ENCODE results near the gene TRAF3. TPM values are rescaled to one million over a fixed set of nuclear protein-coding genes. Genes with fewer than 3 reads are reported as not detected.
"Not testable (repeated sequence)": the region's sequence is repeated elsewhere in the genome, so short reads cannot be mapped to it uniquely, and the experiment has no call there.

The TRAF3 gene
- total RNA-seq, 2 experiments from 2014 or later = 74.4 to 76.8 TPM

- intact Hi-C loops (cut with micrococcal nuclease) = loop anchor here (1.0 to 5.0 kb wide), 3 partner anchors 61 to 106 kb away; partner anchors contain the start of gene TRAF3
- peak overlapping the region; percentile 57 for H3K27ac Mint-ChIP-seq
- peaks cover 46% of the 10 kb centered on the region for H3K36me3 Mint-ChIP-seq (ENCODE audit: low read depth)
- DNase-seq = peak; percentile 52
- H3K4me3 Mint-ChIP-seq = no peak overlapping the region
- CTCF ChIA-PET = no interaction called here
- H3K27me3 Mint-ChIP-seq (ENCODE audit: low read depth) = no peaks in the 10 kb centered on the region
- peaks cover 20% of the 10 kb centered on the region for H3K4me1 Mint-ChIP-seq (ENCODE audit: low read depth)
- H3K9me3 Mint-ChIP-seq = no peaks in the 10 kb centered on the region
Observed at GRCh38 chr14:102883089-102883541, 105.9 kb downstream of the TRAF3 start.

GRCh38 chr14:102883554-102883953, 106.3 kb downstream of the TRAF3 start:
- Mint-ChIP-seq H3K36me3 (ENCODE audit: low read depth) (peaks cover 49% of the 10 kb centered on the region), H3K4me1 (ENCODE audit: low read depth) (peaks cover 20% of the 10 kb centered on the region), H3K27ac (no peak overlapping the region), H3K9me3 (no peaks in the 10 kb centered on the region), H3K27me3 (ENCODE audit: low read depth) (no peaks in the 10 kb centered on the region), H3K4me3 (no peak overlapping the region)
- CTCF ChIA-PET = interaction anchor here (0.7 kb wide), 1 partner anchor 302 kb away, joined by 4 read pairs; no protein-coding TSS in a partner anchor
- no peak for DNase-seq
- intact Hi-C loops (cut with micrococcal nuclease) = loop anchor here (1.0 to 5.0 kb wide), 3 partner anchors 61 to 106 kb away; partner anchors contain the start of gene TRAF3

GRCh38 chr14:102885737-102886447, 108.6 kb downstream of the TRAF3 start:
- no peak for DNase-seq
- H3K27me3 Mint-ChIP-seq (ENCODE audit: low read depth) = no peaks in the 10 kb centered on the region
- no peak overlapping the region for H3K27ac Mint-ChIP-seq
- peaks cover 46% of the 10 kb centered on the region for H3K36me3 Mint-ChIP-seq (ENCODE audit: low read depth)
- CTCF ChIA-PET = no interaction called here
- H3K4me1 Mint-ChIP-seq (ENCODE audit: low read depth) = peaks cover 20% of the 10 kb centered on the region
- no peak overlapping the region for H3K4me3 Mint-ChIP-seq
- intact Hi-C loops (cut with micrococcal nuclease) = no loop called here
- no peaks in the 10 kb centered on the region for H3K9me3 Mint-ChIP-seq

- CTCF ChIA-PET = no interaction called here
- peaks cover 50% of the 10 kb centered on the region for H3K36me3 Mint-ChIP-seq (ENCODE audit: low read depth)
Observed at GRCh38 chr14:102888748-102889147, 111.5 kb downstream of the TRAF3 start.

GRCh38 chr14:102889615-102890014, 112.4 kb downstream of the TRAF3 start:
- Mint-ChIP-seq H3K36me3 (ENCODE audit: low read depth) (peaks cover 51% of the 10 kb centered on the region), H3K4me1 (ENCODE audit: low read depth) (peaks cover 3% of the 10 kb centered on the region), H3K9me3 (no peaks in the 10 kb centered on the region), H3K27me3 (ENCODE audit: low read depth) (no peaks in the 10 kb centered on the region), H3K4me3 (no peak overlapping the region), H3K27ac (peak overlapping the region; percentile 59)
- CTCF ChIA-PET = interaction anchor here (1.2 kb wide), 1 partner anchor 194 kb away, joined by 3 read pairs; no protein-coding TSS in a partner anchor
- no peak for DNase-seq
- intact Hi-C loops (cut with micrococcal nuclease) = no loop called here

More at GRCh38 chr14:102888748-102889147, 111.5 kb downstream of the TRAF3 start:
- no peak overlapping the region for H3K27ac Mint-ChIP-seq
- no peak overlapping the region for H3K4me3 Mint-ChIP-seq
- peaks cover 6% of the 10 kb centered on the region for H3K4me1 Mint-ChIP-seq (ENCODE audit: low read depth)
- intact Hi-C loops (cut with micrococcal nuclease) = no loop called here
- H3K9me3 Mint-ChIP-seq = no peaks in the 10 kb centered on the region
- H3K27me3 Mint-ChIP-seq (ENCODE audit: low read depth) = no peaks in the 10 kb centered on the region
- no peak for DNase-seq

GRCh38 chr14:102891111-102891510, 113.9 kb downstream of the TRAF3 start:
- Mint-ChIP-seq H3K4me1 (ENCODE audit: low read depth) (peaks cover 3% of the 10 kb centered on the region), H3K9me3 (no peaks in the 10 kb centered on the region), H3K4me3 (no peak overlapping the region), H3K36me3 (ENCODE audit: low read depth) (peaks cover 49% of the 10 kb centered on the region), H3K27me3 (ENCODE audit: low read depth) (no peaks in the 10 kb centered on the region), H3K27ac (no peak overlapping the region)
- intact Hi-C loops (cut with micrococcal nuclease) = no loop called here
- CTCF ChIA-PET = no interaction called here
- DNase-seq = no peak

GRCh38 chr14:102891556-102891955, 114.3 kb downstream of the TRAF3 start:
- no peaks in the 10 kb centered on the region for H3K27me3 Mint-ChIP-seq (ENCODE audit: low read depth)
- no peak for DNase-seq
- H3K36me3 Mint-ChIP-seq (ENCODE audit: low read depth) = peaks cover 47% of the 10 kb centered on the region
- H3K4me1 Mint-ChIP-seq (ENCODE audit: low read depth) = peaks cover 3% of the 10 kb centered on the region
- no peak overlapping the region for H3K4me3 Mint-ChIP-seq
- H3K9me3 Mint-ChIP-seq = no peaks in the 10 kb centered on the region
- no peak overlapping the region for H3K27ac Mint-ChIP-seq
- CTCF ChIA-PET = no interaction called here
- intact Hi-C loops (cut with micrococcal nuclease) = no loop called here

- Mint-ChIP-seq H3K27me3 (ENCODE audit: low read depth) (no peaks in the 10 kb centered on the region), H3K27ac (peak overlapping the region; percentile 24), H3K4me1 (ENCODE audit: low read depth) (peaks cover 3% of the 10 kb centered on the region), H3K9me3 (no peaks in the 10 kb centered on the region), H3K4me3 (no peak overlapping the region), H3K36me3 (ENCODE audit: low read depth) (peaks cover 46% of the 10 kb centered on the region)
- no peak for DNase-seq
- CTCF ChIA-PET = interaction anchor here (0.6 kb wide), 1 partner anchor 10 kb away, joined by 3 read pairs; no protein-coding TSS in a partner anchor
- intact Hi-C loops (cut with micrococcal nuclease) = no loop called here
Observed at GRCh38 chr14:102892651-102893050, 115.4 kb downstream of the TRAF3 start.

- intact Hi-C loops (cut with micrococcal nuclease) = no loop called here
- no peak for DNase-seq
- Mint-ChIP-seq H3K9me3 (no peaks in the 10 kb centered on the region), H3K27ac (no peak overlapping the region), H3K36me3 (ENCODE audit: low read depth) (peaks cover 45% of the 10 kb centered on the region), H3K4me1 (ENCODE audit: low read depth) (peaks cover 8% of the 10 kb centered on the region), H3K27me3 (ENCODE audit: low read depth) (no peaks in the 10 kb centered on the region), H3K4me3 (no peak overlapping the region)
- CTCF ChIA-PET = interaction anchor here (0.6 to 1.1 kb wide), 2 partner anchors 11 to 200 kb away, joined by 3 to 6 read pairs; no protein-coding TSS in a partner anchor
Observed at GRCh38 chr14:102893452-102893851, 116.2 kb downstream of the TRAF3 start.

- not testable (repeated sequence) for H3K27ac Mint-ChIP-seq; H3K27me3 Mint-ChIP-seq (ENCODE audit: low read depth)
Observed at GRCh38 chr14:102896735-102897134, 119.5 kb downstream of the TRAF3 start.

GRCh38 chr14:102897299-102898027, 120.2 kb downstream of the TRAF3 start:
- Mint-ChIP-seq H3K27ac (no peak overlapping the region), H3K36me3 (ENCODE audit: low read depth) (peaks cover 53% of the 10 kb centered on the region), H3K27me3 (ENCODE audit: low read depth) (no peaks in the 10 kb centered on the region), H3K4me1 (ENCODE audit: low read depth) (peaks cover 35% of the 10 kb centered on the region), H3K4me3 (no peak overlapping the region), H3K9me3 (no peaks in the 10 kb centered on the region)
- CTCF ChIA-PET = interaction anchor here (0.6 to 1.2 kb wide), 3 partner anchors 49 to 223 kb away, joined by 3 to 4 read pairs (median 3); no protein-coding TSS in a partner anchor
- intact Hi-C loops (cut with micrococcal nuclease) = no loop called here
- DNase-seq = no peak

More at GRCh38 chr14:102896735-102897134, 119.5 kb downstream of the TRAF3 start:
- intact Hi-C loops (cut with micrococcal nuclease); DNase-seq; H3K4me3 Mint-ChIP-seq; H3K9me3 Mint-ChIP-seq: not testable (repeated sequence)
- CTCF ChIA-PET = interaction anchor here (0.6 to 1.2 kb wide), 3 partner anchors 50 to 459 kb away, joined by 3 to 4 read pairs (median 3); no protein-coding TSS in a partner anchor
- Mint-ChIP-seq H3K4me1 (ENCODE audit: low read depth) (peaks cover 35% of the 10 kb centered on the region), H3K36me3 (ENCODE audit: low read depth) (peaks cover 53% of the 10 kb centered on the region)

GRCh38 chr14:102898298-102898697, 121.0 kb downstream of the TRAF3 start:
- CTCF ChIA-PET = no interaction called here
- H3K9me3 Mint-ChIP-seq = no peaks in the 10 kb centered on the region
- H3K27ac Mint-ChIP-seq = peak overlapping the region; percentile 76
- H3K27me3 Mint-ChIP-seq (ENCODE audit: low read depth) = no peaks in the 10 kb centered on the region
- intact Hi-C loops (cut with micrococcal nuclease) = no loop called here
- peaks cover 54% of the 10 kb centered on the region for H3K36me3 Mint-ChIP-seq (ENCODE audit: low read depth)
- peaks cover 32% of the 10 kb centered on the region for H3K4me1 Mint-ChIP-seq (ENCODE audit: low read depth)
- no peak for DNase-seq
- H3K4me3 Mint-ChIP-seq = no peak overlapping the region

Measured in activated naive CD4-positive, alpha-beta T cell treated with anti-CD3 and anti-CD28 coated beads for 36 hours (primary cell).